ENCODE measurements around the gene PYGO2.
"Not testable (repeated sequence)": the region's sequence is repeated elsewhere in the genome, so short reads cannot be mapped to it uniquely, and the experiment has no call there.

The PYGO2 gene

DNA sequence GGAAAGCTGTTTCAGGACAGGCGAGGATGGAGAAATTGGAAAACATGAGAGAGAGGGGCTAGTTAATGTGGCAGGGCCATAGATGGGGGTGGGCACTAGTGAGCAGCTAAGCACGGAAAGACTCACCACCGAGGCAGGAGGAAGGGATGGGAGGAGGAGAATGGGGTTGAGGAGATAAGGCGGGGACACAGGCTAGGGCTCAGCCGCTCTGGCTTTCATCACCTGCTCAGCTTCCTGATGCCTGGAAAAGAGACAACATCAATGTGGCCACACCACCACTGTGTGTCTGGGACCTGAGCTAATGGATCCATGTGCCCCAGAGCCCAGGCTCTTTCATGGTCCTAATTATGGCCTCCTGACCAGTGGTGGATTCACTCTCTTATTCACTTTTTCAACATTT lies 52.6 kb downstream of the PYGO2 start:
- no peak for DNase-seq (ENCODE audit: low spot score)

DNA sequence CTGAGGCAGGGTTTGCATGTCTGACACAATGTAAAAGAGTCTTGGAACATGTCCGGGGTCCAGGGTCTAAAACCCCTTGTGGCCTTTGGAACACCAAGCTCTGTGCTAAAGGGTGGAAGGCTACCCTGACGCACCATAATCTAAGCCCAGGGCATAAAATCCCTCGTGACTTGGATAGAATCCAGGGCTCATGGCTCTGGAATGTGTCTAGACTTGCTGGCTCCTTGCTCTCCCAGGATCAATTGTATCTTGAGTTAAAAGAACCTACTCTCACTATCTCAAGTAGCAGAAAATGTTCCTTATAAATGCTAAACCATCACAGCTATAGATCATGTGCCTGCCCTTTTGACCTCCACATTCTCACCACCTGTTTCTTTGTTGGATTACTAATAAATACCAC lies 53.5 kb downstream of the PYGO2 start:
- DNase-seq (ENCODE audit: low spot score) = not testable (repeated sequence)

All from CD4-positive, alpha-beta T cell treated with Interleukin-2 at 100 ng/mL for 4 hours (primary cell).